ENCODE results near the gene SKIC3.

The SKIC3 gene

DNA sequence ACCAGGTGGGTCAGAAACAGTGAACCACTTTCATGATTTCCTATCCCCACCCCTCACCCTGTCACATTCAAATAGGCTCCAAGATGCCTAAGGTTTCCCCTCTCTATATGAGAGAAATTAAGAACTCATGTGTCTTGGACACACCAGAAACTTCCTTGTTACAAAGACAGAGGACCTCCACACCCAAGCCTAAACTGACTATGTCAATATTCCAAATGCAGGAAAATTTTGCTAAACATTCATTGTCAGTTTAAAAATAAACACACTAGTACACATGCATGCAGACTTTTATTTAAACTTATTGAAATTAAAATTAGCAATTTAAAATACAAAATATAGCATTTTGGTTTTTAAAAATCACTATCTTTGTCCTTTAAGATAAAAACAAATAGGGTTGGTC, 26.2 kb downstream of the SKIC3 start:
- DNase-seq, result no peak

DNA sequence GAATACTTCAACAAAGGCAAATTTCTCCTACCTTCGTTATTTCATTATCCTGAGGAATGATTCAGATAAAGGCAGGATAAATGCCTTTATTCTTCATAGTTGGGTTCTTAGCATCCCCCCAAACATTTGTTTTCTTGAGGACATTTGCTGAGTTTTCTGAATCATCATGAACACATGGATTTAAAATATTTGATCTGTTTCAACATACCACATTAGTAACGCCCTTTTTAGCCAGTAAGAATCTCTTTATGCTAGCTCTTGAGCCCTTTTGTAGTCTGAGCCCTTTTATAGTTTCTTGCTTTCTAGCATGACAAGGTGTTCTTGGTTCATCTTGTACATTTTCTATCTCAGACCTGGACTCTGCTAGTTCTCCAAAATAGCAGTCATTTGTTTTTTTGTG, 27.9 kb downstream of the SKIC3 start:
- DNase-seq, result no peak

DNA sequence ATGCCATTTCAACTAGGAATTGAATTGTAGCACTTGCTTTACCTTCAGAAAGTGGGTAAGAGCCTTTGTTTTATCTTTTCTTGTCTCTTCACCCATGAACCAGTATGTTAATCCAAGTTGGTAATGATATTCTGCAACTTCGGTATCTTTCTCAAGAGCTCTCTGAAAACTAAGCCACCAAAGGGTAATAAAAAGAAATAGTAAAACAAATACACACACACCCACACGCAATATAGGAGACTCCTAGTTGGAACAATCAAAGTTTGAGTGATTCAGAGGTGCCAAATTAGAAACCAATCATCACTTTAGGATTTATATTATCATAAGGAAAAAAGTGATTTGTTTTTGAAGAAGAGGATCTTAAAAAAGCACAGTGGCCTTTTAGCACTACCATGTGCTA, 30.4 kb downstream of the SKIC3 start:
- DNase-seq, result no peak

DNA sequence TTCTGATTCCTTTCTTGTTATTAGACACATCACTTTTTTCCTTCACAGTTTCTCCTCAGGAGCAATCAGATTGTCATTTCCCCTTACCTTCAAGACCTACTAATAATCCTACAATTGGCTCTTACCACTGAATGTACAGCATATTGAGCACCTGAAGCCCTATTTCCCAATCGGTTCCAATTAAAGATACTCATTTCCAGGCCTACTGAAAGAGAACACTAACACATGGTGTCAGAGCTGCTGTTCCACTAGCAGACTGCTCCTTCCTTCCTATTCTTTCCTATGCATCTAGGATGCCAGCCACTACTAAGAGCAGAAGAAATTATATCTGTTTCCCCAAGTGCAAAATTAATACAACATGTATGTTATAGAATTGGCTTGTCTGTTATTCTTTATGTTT, 34.6 kb downstream of the SKIC3 start:
- no peak for DNase-seq

DNA sequence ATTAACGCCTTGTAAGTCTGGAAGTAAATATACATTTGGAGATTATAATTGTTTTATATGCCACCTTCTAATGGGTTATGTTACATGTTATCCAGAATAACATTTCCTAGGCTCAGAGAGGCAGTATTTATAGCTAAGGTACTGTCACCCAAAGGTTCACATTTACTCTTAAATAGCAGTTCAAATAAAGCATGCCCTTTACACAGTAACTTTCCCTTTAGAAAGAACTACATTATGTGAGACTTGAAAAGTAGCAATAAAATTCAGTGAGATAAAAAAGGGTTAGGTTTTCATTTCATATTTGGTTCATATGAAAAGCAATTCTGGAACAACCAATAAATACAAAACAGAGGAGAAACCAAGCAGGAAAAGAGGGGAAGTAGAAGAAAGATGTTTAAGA, 35.1 kb downstream of the SKIC3 start:
- DNase-seq, result no peak

DNA sequence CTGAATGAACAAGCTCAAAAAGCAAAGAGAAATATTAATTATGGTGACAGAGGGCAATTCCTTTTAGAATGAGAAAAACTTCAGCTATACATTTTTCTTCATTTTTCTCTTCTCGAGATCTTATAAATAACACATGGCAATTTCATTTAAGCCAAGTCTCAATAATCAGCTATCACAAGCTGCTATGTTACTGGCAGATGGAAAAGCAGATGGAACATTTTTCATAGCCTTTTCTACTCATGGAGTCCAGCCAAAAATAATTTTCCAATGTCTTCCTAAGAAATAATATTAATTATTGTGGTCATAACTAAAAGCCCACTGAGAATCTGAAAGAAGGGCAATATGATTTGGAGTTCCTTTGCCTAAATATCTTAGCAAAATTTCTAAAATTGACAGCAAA, 35.6 kb downstream of the SKIC3 start:
- DNase-seq, result no peak

DNA sequence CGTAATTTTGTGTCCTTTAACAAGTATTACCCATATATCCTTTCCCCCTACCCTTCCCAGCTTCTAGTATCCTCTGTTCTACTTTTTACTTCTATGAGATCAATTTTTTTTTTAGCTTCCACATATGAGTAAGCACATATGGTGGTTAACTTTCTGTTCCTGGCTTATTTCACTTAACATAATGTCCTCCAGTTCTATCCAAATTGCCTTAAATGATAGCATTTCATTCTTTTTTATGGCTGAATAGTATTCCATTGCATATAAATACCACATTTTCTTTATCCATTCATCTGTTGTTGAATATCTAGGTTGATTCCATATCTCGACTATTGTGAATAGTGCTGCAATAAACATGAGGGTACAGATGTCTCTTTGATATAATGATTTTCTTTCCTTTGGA, 36.4 kb downstream of the SKIC3 start:
- no peak for DNase-seq

DNA sequence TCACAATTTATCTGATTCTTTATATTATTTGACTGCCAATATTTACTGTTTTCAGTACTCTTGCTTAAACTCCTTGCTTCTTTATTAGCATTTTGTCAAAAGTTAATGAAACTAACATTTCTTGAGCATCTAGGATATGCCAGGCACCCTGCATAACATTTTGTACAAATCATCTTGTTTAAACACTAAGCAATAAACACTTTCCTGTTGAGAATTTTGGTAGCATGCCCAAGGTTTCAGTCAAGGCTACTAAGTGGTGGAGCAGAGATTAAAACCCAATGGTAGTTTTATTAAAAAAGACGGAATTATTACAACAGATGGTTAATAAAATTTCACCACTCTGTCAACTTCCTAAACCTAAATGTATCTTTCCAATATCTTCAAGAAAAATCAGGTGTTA, 43.2 kb downstream of the SKIC3 start:
- DNase-seq, result no peak

DNA sequence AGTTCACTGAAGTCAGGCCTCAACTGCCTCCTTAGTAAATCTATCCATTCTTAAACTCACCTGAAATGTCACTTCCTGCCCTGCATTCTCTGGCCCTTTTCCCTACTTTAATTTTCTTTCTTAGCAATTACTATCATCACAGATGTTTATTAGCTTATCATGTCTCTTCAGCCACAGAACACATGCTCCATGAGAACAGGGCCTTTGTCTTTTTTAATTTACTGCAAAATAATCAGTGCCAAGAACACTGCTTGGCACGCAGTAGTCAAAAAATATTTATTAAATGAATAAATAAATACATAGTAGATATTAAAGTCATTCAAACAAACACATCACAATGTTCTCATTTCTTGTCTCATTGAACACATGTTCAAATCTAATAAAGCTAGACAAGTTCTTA, 46.2 kb downstream of the SKIC3 start:
- DNase-seq, result no peak

All from bone marrow (tissue), 2 donors.